ENCODE measurements around the gene TPP1. TPM values are rescaled to one million over a fixed set of nuclear protein-coding genes. Genes with fewer than 3 reads are reported as not detected.

Gene TPP1
- total and polyA plus RNA-seq, 2 of the 13 experiments (the other 11 are each of a cell fraction or from before 2014, with no cell fraction given) = 13.9 to 74.6 TPM

- TF ChIP-seq ZNF407 (CRISPR knock-in tag; IDR thresholded peaks at IDR 0.05; ENCODE audit: not compliant biosample characterization) (peak; percentile 50), ZNF816 (CRISPR knock-in tag; IDR thresholded peaks at IDR 0.05; ENCODE audit: borderline replicate concordance) (peak; percentile 38; the same call in 1 of the 2 replicates), GLMP (CRISPR knock-in tag; IDR thresholded peaks at IDR 0.05; ENCODE audit: borderline replicate concordance) (no peak), RNF219 (CRISPR knock-in tag; IDR thresholded peaks at IDR 0.05) (no peak; the same call in 1 of the 2 replicates), ARNTL (CRISPR knock-in tag; IDR thresholded peaks at IDR 0.05) (peak; percentile 79), KIAA2018 (CRISPR knock-in tag; IDR thresholded peaks at IDR 0.05; ENCODE audit: borderline replicate concordance) (0 out of 2 replicates have a peak, but pooled peaks have one; percentile 66)
Observed at GRCh38 chr11:6612213-6613041, 6.8 kb downstream of the TPP1 start, which contains the start of gene TAF10 (continued).

All from HepG2 (cell line).